Loucy (cell line): Measurements from ENCODE around the gene PFKFB4.

Experiments used
- H2AFZ ChIP-seq: fragments of 200-600 bp; sonication (generic); 2 replicates; pipeline ENCODE4 v1.6.0; 2016; ENCODE audit warnings: antibody characterized with exemption, mild to moderate bottlenecking, low read length, moderate library complexity
- H3F3A ChIP-seq: fragments of 200-600 bp; 2 replicates; pipeline ENCODE4 v1.6.0; 2016; ENCODE audit warnings: antibody characterized with exemption, low read depth, mild to moderate bottlenecking
- H3K27me3 ChIP-seq: fragments of 200-600 bp; sonication (generic); 2 replicates; pipeline ENCODE4 v1.6.1; 2014; ENCODE audit warnings: low read length, mild to moderate bottlenecking; ENCODE audit not compliant: insufficient read depth, poor library complexity, severe bottlenecking
- H3K36me3 ChIP-seq: fragments of 200-600 bp; sonication (generic); 2 replicates; pipeline ENCODE4 v1.6.1; 2016; ENCODE audit warnings: low read length; ENCODE audit not compliant: insufficient read depth
- H3K4me1 ChIP-seq: fragments of 200-600 bp; sonication (generic); 2 replicates; pipeline ENCODE4 v1.5.1; 2014; ENCODE audit warnings: low read length, mild to moderate bottlenecking; ENCODE audit not compliant: insufficient read depth, poor library complexity, severe bottlenecking
- H3K4me2 ChIP-seq: fragments of 200-600 bp; sonication (generic); 2 replicates; pipeline ENCODE4 v1.6.0; 2014; ENCODE audit warnings: antibody characterized with exemption, low read length, low read depth, mild to moderate bottlenecking; ENCODE audit not compliant: poor library complexity, severe bottlenecking
- H3K4me3 ChIP-seq: fragments of 200-600 bp; sonication (generic); 2 replicates; pipeline ENCODE4 v1.5.1; 2014; ENCODE audit warnings: low read length, mild to moderate bottlenecking, mixed read lengths; ENCODE audit not compliant: poor library complexity, severe bottlenecking
- H3K79me2 ChIP-seq: fragments of 200-600 bp; sonication (generic); 2 replicates; pipeline ENCODE4 v1.6.1; 2014; ENCODE audit warnings: low read length; ENCODE audit not compliant: insufficient read depth
- H3K9ac ChIP-seq: fragments of 200-600 bp; sonication (generic); 2 replicates; pipeline ENCODE4 v1.6.0; 2014; ENCODE audit warnings: mild to moderate bottlenecking, low read depth, low read length, moderate library complexity; ENCODE audit not compliant: poor library complexity, severe bottlenecking
- H3K9me2 ChIP-seq: fragments of 200-600 bp; sonication (generic); replicated peaks from 2 replicates; pipeline ENCODE4 v1.6.1; 2016; ENCODE audit warnings: low read depth, low read length, mixed read lengths
- H3K9me3 ChIP-seq: fragments of 200-600 bp; sonication (generic); 2 replicates; pipeline ENCODE4 v1.6.1; 2014; ENCODE audit warnings: mild to moderate bottlenecking, antibody characterized with exemption, low read length, low read depth; ENCODE audit not compliant: insufficient read depth
- H4K20me1 ChIP-seq: fragments of 200-600 bp; sonication (generic); 2 replicates; pipeline ENCODE4 v1.6.0; 2014; ENCODE audit warnings: antibody characterized with exemption, low read length, mild to moderate bottlenecking; ENCODE audit not compliant: insufficient read depth, poor library complexity, severe bottlenecking
- EZH2phosphoT487 ChIP-seq: fragments of 200-600 bp; IDR thresholded peaks from 2 replicates; pipeline ENCODE4 v1.6.1; 2018; ENCODE audit warnings: antibody characterized with exemption, mild to moderate bottlenecking, moderate library complexity, borderline replicate concordance
- TF ChIP-seq, protein P1 (sequence below): fragments of 200-600 bp; sonication (generic); conservative IDR thresholded peaks from 2 replicates; pipeline ENCODE4 v1.5.1; 2014; ENCODE audit warnings: mild to moderate bottlenecking, antibody characterized with exemption, low read length

PFKFB4 gene

DNA sequence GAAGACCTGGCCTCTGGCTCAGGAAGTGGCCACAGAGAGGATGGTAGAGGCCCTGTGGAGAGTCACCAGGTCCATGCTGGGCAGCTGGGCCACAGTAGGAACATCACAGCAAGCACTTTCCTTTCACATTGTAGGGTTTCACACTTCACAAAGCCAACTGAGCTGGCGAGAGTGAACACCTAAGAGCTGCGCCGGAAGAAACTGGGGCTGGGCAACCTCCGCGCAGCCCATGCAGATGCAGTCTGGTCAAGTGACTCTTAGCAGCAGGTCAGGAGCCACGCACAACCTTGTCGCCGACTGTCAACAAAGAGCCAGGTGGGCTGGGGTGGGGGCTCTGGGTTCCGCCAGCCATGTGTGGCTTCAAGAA lies 37.3 kb downstream of the PFKFB4 start:
- Histone ChIP-seq H4K20me1 (no peaks in the 10 kb centered on the region), H3K4me2 (peak overlapping the region; percentile 61), H3K9me2 (no peaks in the 10 kb centered on the region), H3K9ac (peak overlapping the region; percentile 49), H3F3A (no peaks in the 10 kb centered on the region; the same call in 1 of the 2 replicates), H3K36me3 (peaks cover 25% of the 10 kb centered on the region; the same call in 1 of the 2 replicates), H3K27me3 (no peaks in the 10 kb centered on the region), H3K4me3 (peak overlapping the region; percentile 26), H3K4me1 (peaks cover 35% of the 10 kb centered on the region), H2AFZ (no peak overlapping the region), H3K79me2 (no peaks in the 10 kb centered on the region), H3K9me3 (no peaks in the 10 kb centered on the region)
- TF ChIP-seq, protein P1, sequence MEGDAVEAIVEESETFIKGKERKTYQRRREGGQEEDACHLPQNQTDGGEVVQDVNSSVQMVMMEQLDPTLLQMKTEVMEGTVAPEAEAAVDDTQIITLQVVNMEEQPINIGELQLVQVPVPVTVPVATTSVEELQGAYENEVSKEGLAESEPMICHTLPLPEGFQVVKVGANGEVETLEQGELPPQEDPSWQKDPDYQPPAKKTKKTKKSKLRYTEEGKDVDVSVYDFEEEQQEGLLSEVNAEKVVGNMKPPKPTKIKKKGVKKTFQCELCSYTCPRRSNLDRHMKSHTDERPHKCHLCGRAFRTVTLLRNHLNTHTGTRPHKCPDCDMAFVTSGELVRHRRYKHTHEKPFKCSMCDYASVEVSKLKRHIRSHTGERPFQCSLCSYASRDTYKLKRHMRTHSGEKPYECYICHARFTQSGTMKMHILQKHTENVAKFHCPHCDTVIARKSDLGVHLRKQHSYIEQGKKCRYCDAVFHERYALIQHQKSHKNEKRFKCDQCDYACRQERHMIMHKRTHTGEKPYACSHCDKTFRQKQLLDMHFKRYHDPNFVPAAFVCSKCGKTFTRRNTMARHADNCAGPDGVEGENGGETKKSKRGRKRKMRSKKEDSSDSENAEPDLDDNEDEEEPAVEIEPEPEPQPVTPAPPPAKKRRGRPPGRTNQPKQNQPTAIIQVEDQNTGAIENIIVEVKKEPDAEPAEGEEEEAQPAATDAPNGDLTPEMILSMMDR: no peak
- TF ChIP-seq EZH2phosphoT487: no peak

DNA sequence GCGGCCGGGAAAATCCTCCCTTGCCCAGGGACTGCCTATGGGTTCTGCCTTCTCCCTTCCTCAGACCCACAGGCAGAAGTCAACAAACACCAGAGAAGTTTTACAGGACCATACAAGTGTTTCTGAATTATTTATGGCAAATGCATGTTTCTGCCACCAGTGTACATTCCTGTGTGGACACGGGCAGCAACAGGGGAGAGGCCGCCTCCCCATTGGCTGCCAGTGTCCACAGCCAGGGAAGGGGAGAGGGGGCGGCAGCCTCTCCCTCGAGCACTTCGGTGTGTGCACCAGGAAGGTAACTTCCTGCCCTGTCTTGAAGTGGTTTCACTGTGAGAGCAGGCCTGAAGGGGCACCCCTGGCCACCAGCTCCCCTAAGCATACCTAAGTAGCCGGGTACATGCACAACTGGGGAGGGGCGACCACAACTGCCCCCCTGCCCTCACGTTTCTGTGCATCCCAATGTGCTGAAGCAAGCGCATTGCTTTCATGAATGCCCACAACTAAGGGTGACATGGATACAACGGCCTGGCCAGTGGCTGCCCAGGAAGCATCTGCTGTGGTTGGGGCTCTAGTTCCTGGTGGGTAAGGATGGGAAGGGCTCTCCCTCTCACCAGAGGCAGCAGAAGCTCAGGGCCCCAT lies 37.8 kb downstream of the PFKFB4 start:
- H3K4me3 ChIP-seq: peak overlapping the region; percentile 26
- H4K20me1 ChIP-seq: no peaks in the 10 kb centered on the region
- H3K9me3 ChIP-seq: no peaks in the 10 kb centered on the region
- peak overlapping the region; percentile 61 for H3K4me2 ChIP-seq
- peaks cover 35% of the 10 kb centered on the region for H3K4me1 ChIP-seq
- H2AFZ ChIP-seq: no peak overlapping the region
- H3K27me3 ChIP-seq: no peaks in the 10 kb centered on the region
- H3K9me2 ChIP-seq: no peaks in the 10 kb centered on the region
- H3K79me2 ChIP-seq: no peaks in the 10 kb centered on the region
- H3F3A ChIP-seq: no peaks in the 10 kb centered on the region; the same call in 1 of the 2 replicates
- H3K9ac ChIP-seq: peak overlapping the region; percentile 49
- no peak for TF ChIP-seq EZH2phosphoT487
- TF ChIP-seq, protein P1: no peak
- H3K36me3 ChIP-seq: peaks cover 25% of the 10 kb centered on the region; the same call in 1 of the 2 replicates

DNA sequence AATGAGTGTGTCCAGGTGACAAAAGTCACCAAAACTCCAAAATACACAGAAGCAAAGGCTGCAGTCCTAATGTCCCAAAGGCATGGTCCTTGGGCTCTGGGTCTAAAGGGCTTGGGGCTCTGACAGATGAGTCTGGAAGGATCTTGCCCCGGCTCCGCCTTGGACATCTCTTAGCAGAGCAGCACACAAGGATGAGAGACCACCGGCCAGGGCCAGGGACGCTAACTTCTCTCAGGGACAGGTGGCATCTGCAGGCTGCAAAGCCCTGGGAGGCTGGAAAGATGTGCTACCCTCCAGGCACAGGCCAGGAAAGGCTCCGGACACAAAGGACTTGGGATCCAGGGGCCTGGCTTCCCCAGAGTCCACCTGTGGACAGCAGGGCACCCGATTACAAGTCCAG lies 38.5 kb downstream of the PFKFB4 start:
- Histone ChIP-seq H3K9me3 (no peaks in the 10 kb centered on the region), H3K79me2 (no peaks in the 10 kb centered on the region), H3K9me2 (no peaks in the 10 kb centered on the region), H3K4me3 (no peak overlapping the region), H2AFZ (no peak overlapping the region), H3K36me3 (peaks cover 19% of the 10 kb centered on the region; the same call in 1 of the 2 replicates), H3K9ac (peak overlapping the region; percentile 49), H3K4me2 (peak overlapping the region; percentile 61), H3K27me3 (no peaks in the 10 kb centered on the region), H3K4me1 (peaks cover 35% of the 10 kb centered on the region), H3F3A (no peaks in the 10 kb centered on the region; the same call in 1 of the 2 replicates), H4K20me1 (no peaks in the 10 kb centered on the region)
- TF ChIP-seq, protein P1: no peak
- no peak for TF ChIP-seq EZH2phosphoT487
